ENCODE measurements around the gene SERP2. TPM values are rescaled to one million over a fixed set of nuclear protein-coding genes. Genes with fewer than 3 reads are reported as not detected.

Gene SERP2
- total and polyA plus RNA-seq, 2 donors from 2014 or later: 9.7 to 11.0 TPM

DNA sequence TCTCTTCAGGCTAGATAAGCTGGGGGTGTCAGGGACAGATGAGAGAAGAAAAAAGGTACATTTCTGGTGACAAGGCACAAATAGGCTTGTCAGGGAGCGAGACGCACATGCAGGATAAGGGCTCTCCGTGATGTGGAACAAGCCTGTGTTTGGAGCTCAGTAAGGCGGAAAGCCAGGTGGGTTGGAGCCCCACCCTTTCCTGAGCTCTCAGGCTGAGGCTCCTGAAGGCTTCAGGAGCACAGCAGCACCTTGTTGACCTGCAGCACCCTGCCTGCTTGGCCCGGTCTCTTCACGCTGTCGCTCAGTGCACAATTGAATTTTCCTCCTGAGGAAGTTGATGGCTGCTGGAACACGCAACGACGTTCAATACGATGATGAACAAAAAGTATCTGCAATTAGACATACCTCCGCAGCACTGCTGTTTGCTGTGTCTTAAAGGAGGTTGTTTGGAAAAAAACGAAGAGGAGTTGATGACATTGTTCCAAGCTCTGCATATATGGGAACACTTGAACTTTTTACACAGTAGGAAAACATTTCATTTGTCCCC is 29.3 kb downstream of the SERP2 start:
- Histone ChIP-seq H3K9me3 (ENCODE audit: control insufficient read depth in 2 of 3, insufficient read depth in 1 of 3, low read length in 3 of 3) (no peaks in the 10 kb centered on the region), H3K27me3 (ENCODE audit: control insufficient read depth, insufficient read depth, low read length) (no peaks in the 10 kb centered on the region), H3K36me3 (ENCODE audit: control insufficient read depth in 2 of 3, insufficient read depth in 3 of 3, low read length in 3 of 3) (no peaks in the 10 kb centered on the region), H3K4me3 (ENCODE audit: low read length in 3 of 3) (no peak overlapping the region), H3K4me1 (ENCODE audit: control insufficient read depth in 2 of 3, insufficient read depth in 2 of 3, low read depth in 1 of 3, low read length in 3 of 3) (peaks cover 0 to 3% (median 0%) of the 10 kb centered on the region in 3 donors), H3K9ac (ENCODE audit: low read length in 3 of 3) (no peak overlapping the region), H3K27ac (ENCODE audit: low read depth in 2 of 2, low read length in 2 of 2) (no peak overlapping the region)
- intact Hi-C loops (cut with DNase I): no loop called here
- TF ChIP-seq CTCF (IDR thresholded peaks at IDR 0.05; ENCODE audit: borderline replicate concordance, extremely low read depth, insufficient read depth): no peak
- DNase-seq: peak in 4 of 5 donors; percentile 43 to 64 (median 58)
- no peak for FAIRE-seq

DNA sequence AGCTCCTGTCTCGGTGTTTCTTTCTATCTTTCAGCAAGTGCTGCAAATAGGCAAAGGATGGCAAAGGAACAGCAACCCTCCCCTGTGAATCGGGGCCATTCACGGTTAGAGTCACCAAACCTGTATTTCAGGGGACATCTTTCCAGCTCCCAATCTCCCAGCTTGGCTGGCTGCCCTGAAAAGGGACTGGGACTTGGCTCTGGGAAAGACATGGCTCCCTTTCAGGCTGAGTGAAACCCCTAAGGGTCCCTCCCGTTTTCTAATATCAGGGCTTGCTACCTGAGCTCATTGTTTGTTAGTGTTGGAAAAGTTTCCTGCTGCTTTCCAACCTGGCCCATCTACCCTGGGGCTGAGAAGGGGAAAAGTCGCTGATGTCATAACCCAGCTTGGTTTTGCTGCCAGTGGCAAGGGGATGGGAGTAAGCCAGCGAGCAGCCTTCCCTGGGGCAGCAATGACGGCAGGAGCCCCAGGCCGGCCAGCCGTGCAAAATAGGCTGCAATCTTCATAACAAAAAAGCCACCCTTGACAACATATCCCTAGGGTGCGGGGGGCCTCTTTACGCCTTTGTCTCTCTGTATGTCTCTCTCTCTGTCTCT is 29.9 kb downstream of the SERP2 start:
- no peak overlapping the region for H3K9ac ChIP-seq (ENCODE audit: low read length in 3 of 3)

DNA sequence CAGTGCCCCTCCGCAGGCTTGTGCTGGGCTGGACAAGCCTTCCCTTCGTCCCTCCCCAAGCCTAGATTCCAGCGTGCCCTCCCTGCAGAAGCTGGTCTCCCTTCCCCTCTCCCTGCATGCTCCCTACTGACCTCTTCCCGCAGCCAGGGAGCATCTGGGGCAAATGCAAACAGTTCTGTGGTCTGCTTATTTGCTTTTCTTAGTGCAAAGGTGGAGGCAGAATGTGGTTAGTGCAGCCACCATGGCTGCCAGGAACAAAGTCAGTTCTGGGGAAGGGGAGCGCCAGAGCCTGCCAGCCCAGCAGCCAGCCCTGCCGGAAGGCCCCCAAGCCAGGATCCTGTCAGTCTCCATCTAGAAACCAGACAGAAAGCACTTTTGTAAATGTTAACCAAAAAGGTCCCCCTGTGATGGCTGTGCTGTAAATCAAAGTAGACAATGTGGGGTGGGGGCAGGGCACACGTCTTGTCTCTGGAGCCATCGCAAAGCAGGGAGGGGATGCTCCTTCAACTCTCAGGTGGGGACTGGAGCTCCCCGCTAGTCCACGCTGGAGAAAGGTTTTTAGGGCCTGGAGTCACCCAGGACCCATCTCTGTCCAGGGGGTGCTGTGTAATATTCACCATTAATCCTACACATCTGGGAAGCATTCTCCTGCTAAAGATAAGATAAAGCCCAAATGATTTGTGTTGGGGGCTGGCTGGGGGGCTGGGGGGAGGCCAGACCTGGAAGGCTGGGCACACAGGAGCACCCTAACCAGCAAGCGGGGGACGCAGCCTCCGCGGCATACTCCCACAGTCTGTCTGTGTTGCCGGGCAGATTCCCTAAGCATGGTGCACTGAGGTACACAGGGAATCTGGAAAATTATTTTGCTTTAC is 30.9 kb downstream of the SERP2 start:
- FAIRE-seq (no peak), DNase-seq (peak in 4 of 5 donors; percentile 38 to 69 (median 48))
- no peaks in the 10 kb centered on the region for H3K27me3 ChIP-seq (ENCODE audit: control insufficient read depth, insufficient read depth, low read length)
- H3K27ac ChIP-seq (ENCODE audit: low read depth in 2 of 2, low read length in 2 of 2): no peak overlapping the region
- H3K9me3 ChIP-seq (ENCODE audit: control insufficient read depth in 2 of 3, insufficient read depth in 1 of 3, low read length in 3 of 3): no peaks in the 10 kb centered on the region
- no peak for TF ChIP-seq CTCF (IDR thresholded peaks at IDR 0.05; ENCODE audit: borderline replicate concordance, extremely low read depth, insufficient read depth)
- intact Hi-C loops (cut with DNase I): no loop called here
- H3K4me3 ChIP-seq (ENCODE audit: low read length in 3 of 3): no peak overlapping the region
- peaks cover 0 to 3% (median 0%) of the 10 kb centered on the region in 3 donors for H3K4me1 ChIP-seq (ENCODE audit: control insufficient read depth in 2 of 3, insufficient read depth in 2 of 3, low read depth in 1 of 3, low read length in 3 of 3)
- H3K36me3 ChIP-seq (ENCODE audit: control insufficient read depth in 2 of 3, insufficient read depth in 3 of 3, low read length in 3 of 3): no peaks in the 10 kb centered on the region
- no peak overlapping the region for H3K9ac ChIP-seq (ENCODE audit: low read length in 3 of 3)

More for the DNA sequence above, 29.9 kb downstream of the SERP2 start:
- Histone ChIP-seq H3K4me3 (ENCODE audit: low read length in 3 of 3) (no peak overlapping the region), H3K36me3 (ENCODE audit: control insufficient read depth in 2 of 3, insufficient read depth in 3 of 3, low read length in 3 of 3) (no peaks in the 10 kb centered on the region), H3K9me3 (ENCODE audit: control insufficient read depth in 2 of 3, insufficient read depth in 1 of 3, low read length in 3 of 3) (no peaks in the 10 kb centered on the region), H3K4me1 (ENCODE audit: control insufficient read depth in 2 of 3, insufficient read depth in 2 of 3, low read depth in 1 of 3, low read length in 3 of 3) (peaks cover 0 to 3% (median 0%) of the 10 kb centered on the region in 3 donors), H3K27ac (ENCODE audit: low read depth in 2 of 2, low read length in 2 of 2) (no peak overlapping the region), H3K27me3 (ENCODE audit: control insufficient read depth, insufficient read depth, low read length) (no peaks in the 10 kb centered on the region)
- no peak for TF ChIP-seq CTCF (IDR thresholded peaks at IDR 0.05; ENCODE audit: borderline replicate concordance, extremely low read depth, insufficient read depth)
- DNase-seq: peak in 2 of 5 donors; percentile 64 to 67
- intact Hi-C loops (cut with DNase I): no loop called here
- no peak for FAIRE-seq
